Esophagus squamous epithelium (tissue), 4 donors: Measurements from ENCODE around the gene RBMS3.

Experiments
- CTCF ChIP-seq, 6 experiments: fragments of 450-650 bp in 4 of 6; fragments of 200-600 bp in 2 of 6; sonication (generic) in 2 of 6; IDR thresholded peaks; one replicate each; pipeline ENCODE4 v1.5.1; 2016 to 2019; ENCODE audit warnings: antibody characterized with exemption in 6 of 6, mild to moderate bottlenecking in 4 of 6, moderate library complexity in 4 of 6
- POLR2A ChIP-seq, 4 donors: fragments of 450-650 bp; IDR thresholded peaks; one replicate each; pipeline ENCODE4 v1.6.1; 2017; ENCODE audit warnings: antibody characterized with exemption in 4 of 4, mild to moderate bottlenecking in 4 of 4, moderate library complexity in 3 of 4

DNA sequence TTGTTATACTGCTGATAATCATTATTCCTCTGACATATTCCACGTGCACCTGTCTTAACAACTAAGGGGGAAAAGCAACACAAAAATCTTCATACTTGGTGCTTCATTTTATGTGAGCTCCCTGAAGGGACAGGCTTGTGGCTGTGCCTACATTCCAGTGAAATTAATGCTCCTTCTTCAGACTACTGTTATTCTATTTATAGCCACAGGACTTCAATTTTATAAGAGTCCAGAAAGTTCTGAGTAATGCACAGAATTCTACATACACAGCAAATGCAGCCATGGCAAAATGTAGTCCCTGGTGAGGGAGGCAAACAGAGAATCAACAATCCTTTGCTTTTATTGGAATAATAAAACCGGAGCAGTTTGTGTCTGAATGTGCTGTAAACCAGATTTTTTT is 417.1 kb downstream of the RBMS3 start:
- no peak for TF ChIP-seq CTCF (IDR thresholded peaks at IDR 0.05)
- no peak for TF ChIP-seq POLR2A (IDR thresholded peaks at IDR 0.05)
